Rectal smooth muscle tissue (tissue), 1 donor: ENCODE measurements around the gene LACTBL1.

Experiments used
- H3K27ac ChIP-seq: one replicate; pipeline ENCODE4 v1.7.0; 2013; ENCODE audit warnings: low read depth, low read length, inconsistent platforms
- H3K27me3 ChIP-seq: one replicate; pipeline ENCODE4 v1.7.0; 2013; ENCODE audit warnings: low read length; ENCODE audit not compliant: control insufficient read depth, insufficient read depth
- H3K36me3 ChIP-seq: one replicate; pipeline ENCODE4 v1.7.0; 2013; ENCODE audit warnings: low read length; ENCODE audit not compliant: control insufficient read depth, insufficient read depth
- H3K4me1 ChIP-seq: one replicate; pipeline ENCODE4 v1.7.0; 2013; ENCODE audit warnings: low read length; ENCODE audit not compliant: control insufficient read depth, insufficient read depth
- H3K4me3 ChIP-seq: one replicate; pipeline ENCODE4 v1.7.0; 2013; ENCODE audit warnings: low read length
- H3K9ac ChIP-seq: one replicate; pipeline ENCODE4 v1.7.0; 2013; ENCODE audit warnings: low read length

Gene LACTBL1

GRCh38 chr1:22971161-22971560, 1.5 kb downstream of the LACTBL1 start:
- Histone ChIP-seq H3K9ac (no peak overlapping the region), H3K27me3 (no peaks in the 10 kb centered on the region), H3K36me3 (no peaks in the 10 kb centered on the region), H3K27ac (no peak overlapping the region), H3K4me1 (no peaks in the 10 kb centered on the region), H3K4me3 (no peak overlapping the region)

GRCh38 chr1:22970096-22970495, 2.6 kb downstream of the LACTBL1 start:
- Histone ChIP-seq H3K27ac (no peak overlapping the region), H3K4me3 (no peak overlapping the region), H3K4me1 (no peaks in the 10 kb centered on the region), H3K9ac (no peak overlapping the region), H3K36me3 (no peaks in the 10 kb centered on the region), H3K27me3 (no peaks in the 10 kb centered on the region)

- H3K36me3 ChIP-seq: no peaks in the 10 kb centered on the region
- H3K4me3 ChIP-seq: no peak overlapping the region
- peak overlapping the region; percentile 21 for H3K27ac ChIP-seq
- no peaks in the 10 kb centered on the region for H3K27me3 ChIP-seq
- no peaks in the 10 kb centered on the region for H3K4me1 ChIP-seq
- H3K9ac ChIP-seq: no peak overlapping the region
These were observed 3.4 kb downstream of the LACTBL1 start for GRCh38 chr1:22969304-22969709.

- Histone ChIP-seq H3K27ac (no peak overlapping the region), H3K4me3 (no peak overlapping the region), H3K9ac (no peak overlapping the region), H3K36me3 (no peaks in the 10 kb centered on the region), H3K27me3 (no peaks in the 10 kb centered on the region), H3K4me1 (no peaks in the 10 kb centered on the region)
These were observed 4.8 kb downstream of the LACTBL1 start for GRCh38 chr1:22967833-22968232.

- H3K9ac ChIP-seq: no peak overlapping the region
- H3K27me3 ChIP-seq: no peaks in the 10 kb centered on the region
These were observed 6.4 kb downstream of the LACTBL1 start for GRCh38 chr1:22966309-22966708.

GRCh38 chr1:22963044-22963677, 9.5 kb downstream of the LACTBL1 start:
- H3K27ac ChIP-seq: no peak overlapping the region
- no peaks in the 10 kb centered on the region for H3K27me3 ChIP-seq
- H3K9ac ChIP-seq: no peak overlapping the region
- no peaks in the 10 kb centered on the region for H3K36me3 ChIP-seq
- H3K4me1 ChIP-seq: no peaks in the 10 kb centered on the region
- no peak overlapping the region for H3K4me3 ChIP-seq

More at GRCh38 chr1:22966309-22966708, 6.4 kb downstream of the LACTBL1 start:
- H3K4me1 ChIP-seq: no peaks in the 10 kb centered on the region
- H3K4me3 ChIP-seq: no peak overlapping the region
- no peak overlapping the region for H3K27ac ChIP-seq
- no peaks in the 10 kb centered on the region for H3K36me3 ChIP-seq

GRCh38 chr1:22962558-22962957, 10.1 kb downstream of the LACTBL1 start:
- H3K9ac ChIP-seq: no peak overlapping the region
- H3K4me1 ChIP-seq: no peaks in the 10 kb centered on the region
- H3K36me3 ChIP-seq: no peaks in the 10 kb centered on the region
- no peaks in the 10 kb centered on the region for H3K27me3 ChIP-seq
- no peak overlapping the region for H3K4me3 ChIP-seq
- H3K27ac ChIP-seq: no peak overlapping the region

GRCh38 chr1:22959545-22960360, 12.9 kb downstream of the LACTBL1 start:
- peaks cover 2% of the 10 kb centered on the region for H3K27me3 ChIP-seq

GRCh38 chr1:22958556-22958955, 14.1 kb downstream of the LACTBL1 start:
- Histone ChIP-seq H3K27me3 (peaks cover 9% of the 10 kb centered on the region), H3K4me1 (no peaks in the 10 kb centered on the region), H3K4me3 (no peak overlapping the region), H3K9ac (no peak overlapping the region), H3K36me3 (no peaks in the 10 kb centered on the region), H3K27ac (no peak overlapping the region)

More at GRCh38 chr1:22959545-22960360, 12.9 kb downstream of the LACTBL1 start:
- no peak overlapping the region for H3K27ac ChIP-seq
- no peak overlapping the region for H3K4me3 ChIP-seq
- no peak overlapping the region for H3K9ac ChIP-seq
- H3K4me1 ChIP-seq: no peaks in the 10 kb centered on the region
- no peaks in the 10 kb centered on the region for H3K36me3 ChIP-seq

GRCh38 chr1:22957066-22957465, 15.6 kb downstream of the LACTBL1 start:
- H3K4me3 ChIP-seq: no peak overlapping the region
- H3K27ac ChIP-seq: no peak overlapping the region
- peaks cover 14% of the 10 kb centered on the region for H3K27me3 ChIP-seq
- no peak overlapping the region for H3K9ac ChIP-seq
- no peaks in the 10 kb centered on the region for H3K4me1 ChIP-seq
- H3K36me3 ChIP-seq: no peaks in the 10 kb centered on the region

- H3K27ac ChIP-seq: no peak overlapping the region
- no peaks in the 10 kb centered on the region for H3K4me1 ChIP-seq
- no peaks in the 10 kb centered on the region for H3K36me3 ChIP-seq
- no peak overlapping the region for H3K9ac ChIP-seq
- peaks cover 14% of the 10 kb centered on the region for H3K27me3 ChIP-seq
- H3K4me3 ChIP-seq: no peak overlapping the region
These were observed 17.5 kb downstream of the LACTBL1 start for GRCh38 chr1:22955146-22955545.

- no peaks in the 10 kb centered on the region for H3K36me3 ChIP-seq
- no peak overlapping the region for H3K4me3 ChIP-seq
- no peak overlapping the region for H3K9ac ChIP-seq
- H3K4me1 ChIP-seq: no peaks in the 10 kb centered on the region
- H3K27me3 ChIP-seq: peaks cover 14% of the 10 kb centered on the region
- no peak overlapping the region for H3K27ac ChIP-seq
These were observed 18.9 kb downstream of the LACTBL1 start for GRCh38 chr1:22953740-22954141.
